Right lung (tissue), 5 donors: ENCODE results near the gene ADAM23. TPM values are rescaled to one million over a fixed set of nuclear protein-coding genes. Genes with fewer than 3 reads are reported as not detected.

Experiments
- DNase-seq, 2 donors: peaks; one replicate each; pipeline ENCODE4 v3.0.0-alpha.2; 2013
- polyA plus RNA-seq, 5 donors: library from polyadenylated mRNA; unstranded; fragments of 120-200 nt; gene quantifications; one replicate each; pipeline versions ENCODE4 v1.2.1 to v1.2.3, GENCODE V29; 2013; ENCODE audit warnings: inconsistent platforms in 1 of 5, low replicate concordance in 1 of 5; ENCODE audit not compliant: insufficient read length in 5 of 5, insufficient read depth in 1 of 5

ADAM23 gene
- polyA plus RNA-seq, 5 donors: 4.2 to 7.6 (median 4.5) TPM

- no peak for DNase-seq
Observed at GRCh38 chr2:206562375-206562774, 119.0 kb downstream of the ADAM23 start.

GRCh38 chr2:206563374-206563773, 120.0 kb downstream of the ADAM23 start:
- DNase-seq: no peak

GRCh38 chr2:206565666-206566065, 122.3 kb downstream of the ADAM23 start:
- no peak for DNase-seq

GRCh38 chr2:206569470-206569869, 126.1 kb downstream of the ADAM23 start:
- no peak for DNase-seq

GRCh38 chr2:206570199-206570598, 126.9 kb downstream of the ADAM23 start:
- no peak for DNase-seq

GRCh38 chr2:206572725-206573124, 129.4 kb downstream of the ADAM23 start:
- DNase-seq: no peak

- no peak for DNase-seq
Observed at GRCh38 chr2:206573793-206574192, 130.5 kb downstream of the ADAM23 start.

- no peak for DNase-seq
Observed at GRCh38 chr2:206584323-206585116, 141.2 kb downstream of the ADAM23 start.

- DNase-seq: no peak
Observed at GRCh38 chr2:206585335-206585734, 142.0 kb downstream of the ADAM23 start.

GRCh38 chr2:206586609-206587008, 143.3 kb downstream of the ADAM23 start:
- DNase-seq: no peak

- no peak for DNase-seq
Observed at GRCh38 chr2:206597717-206598218, 154.4 kb downstream of the ADAM23 start.

GRCh38 chr2:206603243-206603642, 159.9 kb downstream of the ADAM23 start:
- DNase-seq: no peak

- DNase-seq: no peak
Observed at GRCh38 chr2:206610451-206610850, 167.1 kb downstream of the ADAM23 start.

GRCh38 chr2:206611191-206611590, 167.9 kb downstream of the ADAM23 start:
- no peak for DNase-seq

GRCh38 chr2:206611736-206612135, 168.4 kb downstream of the ADAM23 start:
- no peak for DNase-seq

- DNase-seq: no peak
Observed at GRCh38 chr2:206614811-206615210, 171.5 kb downstream of the ADAM23 start.

GRCh38 chr2:206615417-206616089, 172.2 kb downstream of the ADAM23 start:
- no peak for DNase-seq

- DNase-seq: no peak
Observed at GRCh38 chr2:206616151-206616550, 172.8 kb downstream of the ADAM23 start.

- no peak for DNase-seq
Observed at GRCh38 chr2:206619011-206619410, 175.7 kb downstream of the ADAM23 start.

- DNase-seq: no peak
Observed at GRCh38 chr2:206626108-206626507, 182.8 kb downstream of the ADAM23 start.

- DNase-seq: no peak
Observed at GRCh38 chr2:206627632-206628031, 184.3 kb downstream of the ADAM23 start.

GRCh38 chr2:206631340-206631739, 188.0 kb downstream of the ADAM23 start:
- no peak for DNase-seq

GRCh38 chr2:206635015-206635414, 191.7 kb downstream of the ADAM23 start:
- no peak for DNase-seq
